Fibroblast of mammary gland (primary cell): Measurements from ENCODE around the gene PTPRD.

Experiments
- DNase-seq: peaks from one replicate; pipeline ENCODE4 v3.0.0-alpha.2; 2010; ENCODE audit warnings: low read depth
- H3K4me3 ChIP-seq: 2 replicates; pipeline ENCODE4 v1.5.1; 2011; ENCODE audit warnings: low read depth, mild to moderate bottlenecking, low read length, moderate library complexity; ENCODE audit not compliant: control insufficient read depth
- CTCF ChIP-seq: conservative IDR thresholded peaks from 2 replicates; pipeline ENCODE4 v1.5.1; 2011; ENCODE audit warnings: low read depth, low read length, inconsistent platforms; ENCODE audit not compliant: control insufficient read depth, insufficient read depth

PTPRD gene

GRCh38 chr9:8730618-8731017 is 1882.2 kb downstream of the PTPRD start:
- no peak overlapping the region for H3K4me3 ChIP-seq
- TF ChIP-seq CTCF, result no peak
- no peak for DNase-seq

DNA sequence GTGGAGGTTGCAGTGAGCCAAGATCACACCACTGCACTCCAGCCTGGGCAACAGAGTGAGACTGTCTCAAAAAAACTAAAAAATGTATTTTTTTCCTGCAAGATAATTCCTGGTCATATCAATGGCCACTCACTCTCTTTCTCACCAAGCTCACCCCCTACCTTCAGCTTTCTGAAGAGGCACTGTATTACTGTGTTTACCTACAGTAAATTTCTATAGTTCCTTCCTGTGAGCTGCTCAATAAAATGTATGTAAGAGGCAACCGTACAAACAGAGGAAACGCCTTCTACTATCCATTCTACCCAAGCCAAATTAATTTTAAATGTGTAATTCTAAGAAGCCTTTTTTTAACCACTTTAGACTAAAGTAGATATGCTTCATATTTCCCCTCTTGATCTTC is 1883.9 kb downstream of the PTPRD start:
- no peak for TF ChIP-seq CTCF
- DNase-seq, result no peak
- H3K4me3 ChIP-seq, result no peak overlapping the region

- no peak for TF ChIP-seq CTCF
- H3K4me3 ChIP-seq, result no peak overlapping the region
- no peak for DNase-seq
Measured at GRCh38 chr9:8727191-8727590, 1885.6 kb downstream of the PTPRD start.

DNA sequence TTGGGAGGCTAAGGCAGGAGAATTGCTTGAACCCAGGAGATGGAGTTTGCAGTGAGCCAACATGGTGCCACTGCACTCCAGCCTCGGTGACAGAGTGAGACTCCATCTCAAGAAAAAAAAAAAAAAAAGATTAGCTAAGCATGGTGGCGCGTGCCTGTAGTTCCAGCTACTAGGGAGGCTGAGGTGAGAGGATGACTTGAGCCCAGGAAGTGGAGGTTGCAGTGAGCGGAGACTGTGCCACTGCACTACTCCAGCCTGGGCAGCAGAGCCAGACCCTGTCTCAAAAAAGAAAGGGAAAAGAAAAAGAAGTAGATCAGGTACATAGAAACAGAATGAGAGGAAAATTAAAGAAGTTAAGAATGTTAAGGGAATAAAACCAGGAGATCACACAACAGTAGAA is 1886.1 kb downstream of the PTPRD start:
- H3K4me3 ChIP-seq, result no peak overlapping the region
- no peak for TF ChIP-seq CTCF
- no peak for DNase-seq

DNA sequence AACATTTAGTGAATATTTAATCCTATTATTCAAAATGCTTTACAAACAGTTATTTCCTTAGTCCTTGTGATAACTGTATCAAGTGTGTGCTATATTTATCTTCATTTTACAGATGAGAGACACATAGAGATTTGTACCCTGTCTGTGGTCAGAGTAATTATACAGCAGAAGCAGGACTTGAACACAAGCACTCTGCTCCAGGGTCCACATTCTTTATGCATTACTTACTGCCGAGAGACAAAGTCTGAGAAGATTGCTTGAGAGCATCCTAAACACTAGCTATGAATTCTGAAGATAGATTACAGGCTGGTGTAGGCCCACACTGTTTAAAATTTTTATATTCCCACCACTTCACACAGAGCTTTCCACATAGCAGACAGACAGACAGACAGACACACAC is 1887.2 kb downstream of the PTPRD start:
- no peak for DNase-seq
- no peak overlapping the region for H3K4me3 ChIP-seq
- no peak for TF ChIP-seq CTCF

DNA sequence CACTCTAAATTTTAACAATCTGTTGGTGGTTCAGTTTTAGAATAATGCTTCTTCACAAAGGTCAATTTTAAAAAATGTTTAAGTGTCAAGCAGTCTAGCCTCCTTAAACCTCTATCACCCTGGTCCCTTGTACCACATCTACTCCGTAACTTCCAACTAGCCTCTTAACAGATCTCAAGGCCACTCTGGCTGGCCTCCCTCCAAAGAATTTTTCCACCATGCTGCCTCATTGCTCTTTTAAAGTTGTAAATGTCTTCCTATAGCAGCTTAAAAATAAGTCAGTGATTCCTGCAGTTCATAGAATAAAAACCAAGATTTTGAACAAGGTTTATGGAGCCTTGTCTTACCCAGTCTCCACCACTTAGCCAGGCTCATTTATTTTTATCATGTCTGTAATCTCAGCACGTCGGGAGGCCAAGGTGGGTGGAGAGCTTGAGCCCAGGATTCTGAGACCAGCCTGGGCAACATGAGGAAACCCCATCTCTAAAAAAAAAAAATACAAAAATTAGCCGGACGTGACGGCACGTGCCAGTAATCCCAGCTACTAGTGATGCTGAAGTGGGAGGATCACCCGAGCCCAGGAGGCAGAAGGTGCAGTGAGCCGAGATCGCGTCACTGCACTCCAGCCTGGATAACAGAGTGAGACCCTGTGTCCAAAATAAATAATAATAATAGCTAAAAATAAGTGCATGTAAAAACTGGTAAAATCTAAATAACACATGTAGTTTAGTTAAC is 1888.4 kb downstream of the PTPRD start:
- DNase-seq, result no peak
- H3K4me3 ChIP-seq, result no peak overlapping the region
- no peak for TF ChIP-seq CTCF

GRCh38 chr9:8723195-8723594 is 1889.6 kb downstream of the PTPRD start:
- TF ChIP-seq CTCF, result no peak
- no peak overlapping the region for H3K4me3 ChIP-seq
- DNase-seq, result no peak
